Endothelial cell of umbilical vein (primary cell): ENCODE measurements around the gene ANKRD39. TPM values are rescaled to one million over a fixed set of nuclear protein-coding genes. Genes with fewer than 3 reads are reported as not detected.

Experiments used
- BruUV-seq: library from RNA; stranded (reverse); fragments of 400-500 nt; replicated peaks from 2 replicates; lab custom pipeline; 2021; lab: Mats Ljungman, UMichigan
- CTCF ChIA-PET: fragments of 300-600, 350-600 bp; sonication (Branson Sonifier 250); formaldehyde crosslinking; loops from one replicate; lab custom pipeline; 2021; ENCODE audit warnings: antibody characterized with exemption, inconsistent platforms; lab: Charles Lee
- POLR2A ChIA-PET: fragments of 300-600, 350-600 bp; sonication (Branson Sonifier 250); formaldehyde crosslinking; loops from one replicate; lab custom pipeline; 2021; ENCODE audit warnings: antibody characterized with exemption, inconsistent platforms; lab: Charles Lee
- DNase-seq: peaks from one replicate; pipeline ENCODE4 v3.0.0-alpha.2; 2011; ENCODE audit warnings: low read depth, low spot score
- FAIRE-seq: peaks from 2 replicates; lab custom pipeline; 2011; peaks lifted over from hg19 to GRCh38; lab: Jason Lieb, UNC
- H2AFZ ChIP-seq: 2 replicates; pipeline ENCODE4 v1.6.0; 2012; ENCODE audit warnings: low read depth, low read length, control low read depth, inconsistent platforms
- H3K27ac ChIP-seq: 2 replicates; pipeline ENCODE4 v1.5.1; 2011; ENCODE audit warnings: low read depth, mild to moderate bottlenecking, control low read depth, low read length, moderate library complexity; ENCODE audit not compliant: insufficient read depth
- H3K27me3 ChIP-seq, 2 experiments: 2 replicates each; pipeline versions ENCODE4 v1.6.0 to v1.6.1; 2011; ENCODE audit warnings: low read length in 2 of 2, mixed read lengths in 1 of 2; ENCODE audit not compliant: control insufficient read depth in 2 of 2, insufficient read depth in 2 of 2
- H3K36me3 ChIP-seq, 2 experiments: 2 replicates in 1 of 2; 3 replicates in 1 of 2; pipeline ENCODE4 v1.5.1; 2011; ENCODE audit warnings: low read length in 2 of 2, mild to moderate bottlenecking in 1 of 2, moderate library complexity in 1 of 2; ENCODE audit not compliant: control insufficient read depth in 2 of 2, insufficient read depth in 2 of 2; ENCODE audit errors: extremely low read depth in 1 of 2
- H3K4me1 ChIP-seq: 3 replicates; pipeline ENCODE4 v1.5.1; 2011; ENCODE audit warnings: mild to moderate bottlenecking, low read length; ENCODE audit not compliant: control insufficient read depth, insufficient read depth; ENCODE audit errors: extremely low read depth
- H3K4me2 ChIP-seq: 2 replicates; pipeline ENCODE4 v1.6.1; 2011; ENCODE audit warnings: low read length, control low read depth, mixed read lengths; ENCODE audit not compliant: insufficient read depth
- H3K4me3 ChIP-seq, 3 experiments: fragments of 200-600 bp in 1 of 3; sonication (generic), shearing (Covaris generic) in 1 of 3; replicated peaks in 1 of 3; 2 replicates each; pipeline ENCODE4 v1.5.1; 2011 to 2016; ENCODE audit warnings: control low read depth in 3 of 3, low read length in 3 of 3, mild to moderate bottlenecking in 2 of 3, inconsistent platforms in 1 of 3, low read depth in 1 of 3, moderate library complexity in 1 of 3; ENCODE audit not compliant: insufficient read depth in 1 of 3
- H3K79me2 ChIP-seq: 2 replicates; pipeline ENCODE4 v1.6.0; 2012; ENCODE audit warnings: low read length, inconsistent platforms; ENCODE audit not compliant: control insufficient read depth, insufficient read depth
- H3K9ac ChIP-seq: replicated peaks from 2 replicates; pipeline ENCODE3; 2011; ENCODE audit warnings: low read length, control low read depth; ENCODE audit not compliant: insufficient read depth; ENCODE audit errors: extremely low read depth
- H3K9me1 ChIP-seq: replicated peaks from 3 replicates; pipeline ENCODE4 v1.6.0; 2011; ENCODE audit warnings: mild to moderate bottlenecking, low read length; ENCODE audit not compliant: control insufficient read depth, insufficient read depth; ENCODE audit errors: extremely low read depth
- H3K9me3 ChIP-seq: replicated peaks from 2 replicates; pipeline ENCODE4 v1.5.1; 2012; ENCODE audit warnings: low read length, inconsistent platforms; ENCODE audit not compliant: control insufficient read depth, insufficient read depth
- H4K20me1 ChIP-seq: replicated peaks from 2 replicates; pipeline ENCODE3; 2011; ENCODE audit warnings: mild to moderate bottlenecking, low read length; ENCODE audit not compliant: control insufficient read depth, insufficient read depth; ENCODE audit errors: extremely low read depth
- CTCF ChIP-seq, 2 donors: IDR thresholded peaks; 1 replicate in 1 of 2; 2 replicates in 1 of 2; pipeline ENCODE4 v1.5.1; 2011; ENCODE audit warnings: low read length in 2 of 2, mild to moderate bottlenecking in 2 of 2, moderate library complexity in 2 of 2, control low read depth in 1 of 2, inconsistent platforms in 1 of 2, low read depth in 1 of 2; ENCODE audit not compliant: insufficient read depth in 1 of 2; ENCODE audit errors: extremely low read depth in 1 of 2
- EZH2 ChIP-seq: IDR thresholded peaks from 2 replicates; pipeline ENCODE4 v1.6.1; 2012; ENCODE audit warnings: borderline replicate concordance, low read depth, mild to moderate bottlenecking, moderate library complexity, low read length, inconsistent platforms; ENCODE audit not compliant: severe bottlenecking
- FOS ChIP-seq: IDR thresholded peaks from 2 replicates; pipeline ENCODE4 v1.6.1; 2011; ENCODE audit warnings: mild to moderate bottlenecking, low read length, moderate library complexity, borderline replicate concordance; ENCODE audit not compliant: insufficient read depth
- GATA2 ChIP-seq: IDR thresholded peaks from 2 replicates; pipeline ENCODE4 v1.7.0; 2011; ENCODE audit warnings: low read depth, mild to moderate bottlenecking, moderate library complexity, mixed read lengths, low read length; ENCODE audit not compliant: insufficient read length, insufficient read depth
- JUN ChIP-seq: IDR thresholded peaks from 2 replicates; pipeline ENCODE4 v1.6.1; 2011; ENCODE audit warnings: borderline replicate concordance, low read depth; ENCODE audit not compliant: insufficient read length, insufficient read depth
- MAX ChIP-seq: IDR thresholded peaks from 2 replicates; pipeline ENCODE4 v1.6.1; 2011; ENCODE audit not compliant: insufficient read depth, insufficient read length
- MYC ChIP-seq: IDR thresholded peaks from one replicate; pipeline ENCODE4 v1.6.1; 2011; ENCODE audit warnings: mild to moderate bottlenecking, low read depth, low read length
- POLR2A ChIP-seq: IDR thresholded peaks from 2 replicates; pipeline ENCODE4 v1.6.1; 2012; ENCODE audit warnings: low read depth, mild to moderate bottlenecking, control low read depth, low read length
- POLR2AphosphoS5 ChIP-seq: IDR thresholded peaks from 2 replicates; pipeline ENCODE4 v1.6.1; 2012; ENCODE audit warnings: low read depth, mild to moderate bottlenecking, control low read depth, low read length, moderate library complexity; ENCODE audit not compliant: insufficient read depth
- dilution Hi-C: fragments of 300-500 bp; cut with MboI; formaldehyde crosslinking; loops from one replicate; pipeline ENCODE4 v1.15.0; 2019; ENCODE audit warnings: low sequenced_read_pairs; ENCODE audit not compliant: extremely low pct_ligation_motif_present
- intact Hi-C: fragments of 100-400 bp; cut with micrococcal nuclease; formaldehyde crosslinking; loops from one replicate; pipeline ENCODE4 v1.10.0; 2022
- polyA plus RNA-seq, 4 experiments: library from polyadenylated mRNA; depleted of rRNA in 3 of 4; stranded (reverse) in 3 of 4; unstranded in 1 of 4; fragments of >200 nt; gene quantifications; 2 replicates each; pipeline versions ENCODE4 v1.2.1 to v1.2.3, GENCODE V29; 2011 to 2012; ENCODE audit warnings: missing spikeins in 1 of 4
- total RNA-seq: library from RNA; stranded (reverse); gene quantifications from 2 replicates; pipeline ENCODE4 v1.2.3, GENCODE V29; 2021

ANKRD39 gene
- total and polyA plus RNA-seq, 2 donors (not counting 3 experiments of a cell fraction or from before 2014, with no cell fraction given): 14.7 to 17.9 TPM

GRCh38 chr2:96877631-96878092, 19.8 kb upstream of the ANKRD39 start:
- intact Hi-C loops: no loop called here
- no peak for DNase-seq
- Histone ChIP-seq H3K4me2 (no peak overlapping the region), H3K27ac (no peak overlapping the region), H3K27me3 (peaks cover 0 to 2% of the 10 kb centered on the region in 2 experiments), H2AFZ (no peak overlapping the region), H3K9ac (no peak overlapping the region), H3K4me1 (peaks cover 4% of the 10 kb centered on the region), H3K36me3 (no peaks in the 10 kb centered on the region), H3K9me3 (no peaks in the 10 kb centered on the region), H3K79me2 (no peaks in the 10 kb centered on the region), H3K4me3 (no peak overlapping the region), H3K9me1 (no peaks in the 10 kb centered on the region), H4K20me1 (no peaks in the 10 kb centered on the region)
- no TSS peak for BruUV-seq
- POLR2A ChIA-PET: no interaction called here
- dilution Hi-C loops: no loop called here
- no peak for TF ChIP-seq JUN
- TF ChIP-seq FOS: no peak
- no peak for TF ChIP-seq CTCF (IDR thresholded peaks at IDR 0.05; ENCODE audit: extremely low read depth in 1 of 2, insufficient read depth in 1 of 2, low read depth in 1 of 2, low read length in 2 of 2)
- TF ChIP-seq EZH2: no peak
- TF ChIP-seq MYC: no peak
- no peak for TF ChIP-seq MAX
- no peak for TF ChIP-seq GATA2
- TF ChIP-seq POLR2A: no peak
- no peak for TF ChIP-seq POLR2AphosphoS5
- no peak for FAIRE-seq
- CTCF ChIA-PET: no interaction called here
